Peyer's patch (tissue), 4 donors: ENCODE results near the gene RHBDL1. TPM values are rescaled to one million over a fixed set of nuclear protein-coding genes. Genes with fewer than 3 reads are reported as not detected.

Experiments used
- DNase-seq, 3 donors: peaks; one replicate each; pipeline ENCODE4 v3.0.0-alpha.2; 2017 to 2019
- H3K27ac ChIP-seq, 4 donors: fragments of 200-600 bp; sonication (generic); one replicate each; pipeline ENCODE4 v1.5.1; 2016 to 2019
- H3K27me3 ChIP-seq, 2 donors: fragments of 200-600 bp; sonication (generic); one replicate each; pipeline ENCODE4 v1.5.1; 2019
- H3K36me3 ChIP-seq, 3 donors: fragments of 200-600 bp; sonication (generic); one replicate each; pipeline ENCODE4 v1.5.1; 2016 to 2019
- H3K4me1 ChIP-seq, 4 donors: fragments of 200-600 bp; sonication (generic); one replicate each; pipeline ENCODE4 v1.5.1; 2016 to 2019
- H3K4me3 ChIP-seq, 4 donors: fragments of 200-600 bp; sonication (generic); 1 replicate in 3 of 4; 2 replicates in 1 of 4; pipeline ENCODE4 v1.5.1; 2016 to 2019; ENCODE audit warnings: mild to moderate bottlenecking in 1 of 4
- H3K9me3 ChIP-seq, 4 donors: fragments of 200-600 bp; sonication (generic); one replicate each; pipeline ENCODE4 v1.5.1; 2016 to 2019; ENCODE audit warnings: mild to moderate bottlenecking in 1 of 4
- POLR2A ChIP-seq, 2 donors: fragments of 450-650 bp; IDR thresholded peaks; one replicate each; pipeline ENCODE4 v1.5.1; 2017; ENCODE audit warnings: antibody characterized with exemption in 2 of 2, mild to moderate bottlenecking in 2 of 2, moderate library complexity in 2 of 2
- total RNA-seq, 4 donors: library from RNA; depleted of rRNA; stranded (reverse); fragments of >200 nt; gene quantifications; one replicate each; pipeline ENCODE4 v1.1.0, GENCODE V29; 2016
- TF ChIP-seq, protein P1 (sequence below), 6 experiments: fragments of 450-650 bp in 4 of 6; fragments of 200-600 bp in 2 of 6; sonication (generic) in 1 of 6; IDR thresholded peaks; one replicate each; pipeline ENCODE4 v1.5.1; 2017 to 2019; ENCODE audit warnings: antibody characterized with exemption in 6 of 6, mild to moderate bottlenecking in 3 of 6, moderate library complexity in 1 of 6

Gene RHBDL1
- total RNA-seq, 4 donors from 2014 or later = 4.1 to 13.6 (median 9.9) TPM

DNA sequence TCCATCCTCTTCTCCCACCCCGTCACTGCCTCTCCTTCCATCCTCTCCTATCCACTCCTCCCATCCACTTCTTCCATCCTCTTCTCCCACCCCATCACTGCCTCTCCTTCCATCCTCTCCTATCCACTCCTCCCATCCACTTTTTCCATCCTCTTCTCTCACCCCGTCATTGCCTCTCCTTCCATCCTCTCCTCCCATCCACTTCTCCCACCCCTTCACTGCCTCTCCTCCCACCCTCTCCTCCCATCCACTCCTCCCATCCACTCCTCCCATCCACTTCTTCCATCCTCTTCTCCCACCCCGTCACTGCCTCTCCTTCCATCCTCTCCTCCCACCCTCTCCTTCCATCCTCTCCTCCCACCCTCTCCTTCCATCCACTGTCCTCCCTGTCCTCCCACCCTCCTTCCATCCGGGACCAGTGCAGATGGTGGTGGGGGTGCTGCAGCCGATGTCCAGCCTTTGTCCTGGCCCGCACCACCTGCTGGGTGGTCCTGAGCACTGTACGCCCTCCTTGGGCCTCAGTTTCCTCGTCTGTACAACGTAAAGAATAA, 43.6 kb upstream of the RHBDL1 start:
- DNase-seq = no peak
- Histone ChIP-seq H3K9me3 (no peaks in the 10 kb centered on the region), H3K4me3 (no peak overlapping the region), H3K36me3 (peaks cover 0 to 36% (median 0%) of the 10 kb centered on the region in 3 donors), H3K4me1 (peaks cover 0 to 31% (median 12%) of the 10 kb centered on the region in 4 donors), H3K27me3 (no peaks in the 10 kb centered on the region), H3K27ac (no peak overlapping the region)
- TF ChIP-seq, protein P1, sequence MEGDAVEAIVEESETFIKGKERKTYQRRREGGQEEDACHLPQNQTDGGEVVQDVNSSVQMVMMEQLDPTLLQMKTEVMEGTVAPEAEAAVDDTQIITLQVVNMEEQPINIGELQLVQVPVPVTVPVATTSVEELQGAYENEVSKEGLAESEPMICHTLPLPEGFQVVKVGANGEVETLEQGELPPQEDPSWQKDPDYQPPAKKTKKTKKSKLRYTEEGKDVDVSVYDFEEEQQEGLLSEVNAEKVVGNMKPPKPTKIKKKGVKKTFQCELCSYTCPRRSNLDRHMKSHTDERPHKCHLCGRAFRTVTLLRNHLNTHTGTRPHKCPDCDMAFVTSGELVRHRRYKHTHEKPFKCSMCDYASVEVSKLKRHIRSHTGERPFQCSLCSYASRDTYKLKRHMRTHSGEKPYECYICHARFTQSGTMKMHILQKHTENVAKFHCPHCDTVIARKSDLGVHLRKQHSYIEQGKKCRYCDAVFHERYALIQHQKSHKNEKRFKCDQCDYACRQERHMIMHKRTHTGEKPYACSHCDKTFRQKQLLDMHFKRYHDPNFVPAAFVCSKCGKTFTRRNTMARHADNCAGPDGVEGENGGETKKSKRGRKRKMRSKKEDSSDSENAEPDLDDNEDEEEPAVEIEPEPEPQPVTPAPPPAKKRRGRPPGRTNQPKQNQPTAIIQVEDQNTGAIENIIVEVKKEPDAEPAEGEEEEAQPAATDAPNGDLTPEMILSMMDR (IDR thresholded peaks at IDR 0.05) = no peak
- TF ChIP-seq POLR2A (IDR thresholded peaks at IDR 0.05) = no peak

DNA sequence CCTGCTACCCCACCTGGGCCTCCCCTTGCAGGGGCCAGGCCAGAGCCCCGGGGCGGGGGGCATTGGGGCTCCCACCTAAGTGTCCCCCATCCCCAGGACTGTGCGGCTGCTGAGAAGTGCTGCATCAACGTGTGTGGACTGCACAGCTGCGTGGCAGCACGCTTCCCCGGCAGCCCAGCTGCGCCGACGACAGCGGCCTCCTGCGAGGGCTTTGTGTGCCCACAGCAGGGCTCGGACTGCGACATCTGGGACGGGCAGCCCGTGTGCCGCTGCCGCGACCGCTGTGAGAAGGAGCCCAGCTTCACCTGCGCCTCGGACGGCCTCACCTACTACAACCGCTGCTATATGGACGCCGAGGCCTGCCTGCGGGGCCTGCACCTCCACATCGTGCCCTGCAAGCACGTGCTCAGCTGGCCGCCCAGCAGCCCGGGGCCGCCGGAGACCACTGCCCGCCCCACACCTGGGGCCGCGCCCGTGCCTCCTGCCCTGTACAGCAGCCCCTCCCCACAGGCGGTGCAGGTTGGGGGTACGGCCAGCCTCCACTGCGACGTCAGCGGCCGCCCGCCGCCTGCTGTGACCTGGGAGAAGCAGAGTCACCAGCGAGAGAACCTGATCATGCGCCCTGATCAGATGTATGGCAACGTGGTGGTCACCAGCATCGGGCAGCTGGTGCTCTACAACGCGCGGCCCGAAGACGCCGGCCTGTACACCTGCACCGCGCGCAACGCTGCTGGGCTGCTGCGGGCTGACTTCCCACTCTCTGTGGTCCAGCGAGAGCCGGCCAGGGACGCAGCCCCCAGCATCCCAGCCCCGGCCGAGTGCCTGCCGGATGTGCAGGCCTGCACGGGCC, 42.8 kb upstream of the RHBDL1 start:
- Histone ChIP-seq H3K4me1 (peaks cover 0 to 36% (median 16%) of the 10 kb centered on the region in 4 donors), H3K27ac (no peak overlapping the region), H3K4me3 (no peak overlapping the region), H3K27me3 (no peaks in the 10 kb centered on the region), H3K9me3 (no peaks in the 10 kb centered on the region), H3K36me3 (peaks cover 0 to 28% (median 0%) of the 10 kb centered on the region in 3 donors)
- TF ChIP-seq, protein P1 (IDR thresholded peaks at IDR 0.05) = no peak
- TF ChIP-seq POLR2A (IDR thresholded peaks at IDR 0.05) = no peak
- DNase-seq = no peak

DNA sequence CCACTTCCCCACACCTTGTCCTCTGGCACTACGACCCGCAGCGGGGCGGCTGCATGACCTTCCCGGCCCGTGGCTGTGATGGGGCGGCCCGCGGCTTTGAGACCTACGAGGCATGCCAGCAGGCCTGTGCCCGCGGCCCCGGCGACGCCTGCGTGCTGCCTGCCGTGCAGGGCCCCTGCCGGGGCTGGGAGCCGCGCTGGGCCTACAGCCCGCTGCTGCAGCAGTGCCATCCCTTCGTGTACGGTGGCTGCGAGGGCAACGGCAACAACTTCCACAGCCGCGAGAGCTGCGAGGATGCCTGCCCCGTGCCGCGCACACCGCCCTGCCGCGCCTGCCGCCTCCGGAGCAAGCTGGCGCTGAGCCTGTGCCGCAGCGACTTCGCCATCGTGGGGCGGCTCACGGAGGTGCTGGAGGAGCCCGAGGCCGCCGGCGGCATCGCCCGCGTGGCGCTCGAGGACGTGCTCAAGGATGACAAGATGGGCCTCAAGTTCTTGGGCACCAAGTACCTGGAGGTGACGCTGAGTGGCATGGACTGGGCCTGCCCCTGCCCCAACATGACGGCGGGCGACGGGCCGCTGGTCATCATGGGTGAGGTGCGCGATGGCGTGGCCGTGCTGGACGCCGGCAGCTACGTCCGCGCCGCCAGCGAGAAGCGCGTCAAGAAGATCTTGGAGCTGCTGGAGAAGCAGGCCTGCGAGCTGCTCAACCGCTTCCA, 42.0 kb upstream of the RHBDL1 start:
- H3K27me3 ChIP-seq = no peaks in the 10 kb centered on the region
- H3K9me3 ChIP-seq = no peaks in the 10 kb centered on the region
- no peak overlapping the region for H3K27ac ChIP-seq
- DNase-seq = no peak
- no peak overlapping the region for H3K4me3 ChIP-seq
- H3K36me3 ChIP-seq = peaks cover 0 to 20% (median 0%) of the 10 kb centered on the region in 3 donors
- peaks cover 0 to 38% (median 16%) of the 10 kb centered on the region in 4 donors for H3K4me1 ChIP-seq
- TF ChIP-seq, protein P1 (IDR thresholded peaks at IDR 0.05) = no peak
- TF ChIP-seq POLR2A (IDR thresholded peaks at IDR 0.05) = no peak

DNA sequence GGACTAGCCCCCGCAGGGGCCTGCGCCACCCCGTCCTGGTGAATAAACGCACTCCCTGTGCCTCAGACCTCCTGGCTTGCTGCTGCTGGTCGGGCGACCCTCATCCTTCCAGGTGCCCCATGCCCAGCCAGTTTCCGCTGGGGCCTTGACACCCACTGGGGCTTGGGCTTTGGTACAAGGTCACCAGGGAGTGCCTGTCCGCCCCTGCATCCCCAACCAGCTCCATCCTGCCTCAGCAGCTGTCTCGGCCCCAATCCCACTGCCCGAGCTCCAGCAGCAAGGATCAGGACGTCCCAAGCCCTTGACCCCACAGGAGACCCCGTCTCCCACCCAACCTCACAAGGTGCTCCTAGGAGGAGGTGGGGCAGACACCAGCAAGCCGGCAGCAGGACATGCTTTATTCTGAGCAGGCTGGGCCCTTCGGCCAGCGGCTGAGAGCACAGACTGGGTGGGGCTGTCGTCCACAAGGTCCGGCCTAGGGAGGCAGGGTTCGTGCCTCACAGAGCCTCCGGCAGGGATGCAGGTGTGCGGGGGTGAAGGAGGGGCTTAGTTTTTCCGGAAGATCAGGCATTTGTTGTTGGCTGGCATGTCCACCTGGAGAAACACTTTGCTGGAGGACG, 41.3 kb upstream of the RHBDL1 start:
- H3K4me3 ChIP-seq = no peak overlapping the region
- no peaks in the 10 kb centered on the region for H3K27me3 ChIP-seq
- no peak for TF ChIP-seq POLR2A (IDR thresholded peaks at IDR 0.05)
- no peak overlapping the region for H3K27ac ChIP-seq
- peaks cover 0 to 13% (median 0%) of the 10 kb centered on the region in 3 donors for H3K36me3 ChIP-seq
- peaks cover 0 to 38% (median 16%) of the 10 kb centered on the region in 4 donors for H3K4me1 ChIP-seq
- no peaks in the 10 kb centered on the region for H3K9me3 ChIP-seq
- no peak for DNase-seq

DNA sequence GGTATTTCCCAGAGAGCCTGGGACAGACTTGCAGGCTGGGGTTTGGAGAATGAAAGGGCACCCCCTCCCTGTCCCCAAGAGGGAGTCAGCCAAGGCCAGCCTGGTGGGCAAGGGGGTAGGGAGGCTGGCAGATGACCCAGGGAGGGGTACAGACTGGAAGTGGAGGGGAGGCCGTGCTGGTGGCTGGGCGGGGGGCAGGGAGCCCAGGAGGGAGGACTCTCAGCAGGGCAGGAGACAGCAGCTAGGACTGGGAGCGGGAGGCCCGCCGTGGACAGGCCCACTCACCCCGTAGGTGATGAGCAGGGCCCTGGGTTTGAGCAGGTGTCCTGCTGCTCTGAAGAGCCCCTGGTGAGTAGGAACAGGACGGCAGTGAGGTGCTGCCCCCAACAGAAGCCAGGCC, 40.5 kb upstream of the RHBDL1 start:
- TF ChIP-seq, protein P1 (IDR thresholded peaks at IDR 0.05) = no peak
- TF ChIP-seq POLR2A (IDR thresholded peaks at IDR 0.05) = no peak
- Histone ChIP-seq H3K36me3 (peaks cover 0 to 13% (median 0%) of the 10 kb centered on the region in 3 donors), H3K4me1 (peaks cover 0 to 31% (median 16%) of the 10 kb centered on the region in 4 donors), H3K27me3 (no peaks in the 10 kb centered on the region), H3K4me3 (peak overlapping the region in 2 of 4 donors; percentile 60 to 95), H3K27ac (no peak overlapping the region), H3K9me3 (no peaks in the 10 kb centered on the region)
- DNase-seq = no peak
